ENCODE measurements around the gene EMILIN2.

GRCh38 chr18:2939317-2939716, 92.5 kb downstream of the EMILIN2 start:
- TF ChIP-seq POLR2A (IDR thresholded peaks at IDR 0.05) (no peak), CTCF (IDR thresholded peaks at IDR 0.05) (no peak), POLR2AphosphoS5 (IDR thresholded peaks at IDR 0.05) (no peak), EP300 (IDR thresholded peaks at IDR 0.05) (no peak)
